Fibroblast of mammary gland (primary cell): ENCODE measurements around the gene KY.
A peak's percentile ranks its signal among the peaks of the same experiment; 100 is the strongest.

Experiments
- DNase-seq: peaks from one replicate; pipeline ENCODE4 v3.0.0-alpha.2; 2010; ENCODE audit warnings: low read depth
- H3K4me3 ChIP-seq: 2 replicates; pipeline ENCODE4 v1.5.1; 2011; ENCODE audit warnings: low read depth, mild to moderate bottlenecking, low read length, moderate library complexity; ENCODE audit not compliant: control insufficient read depth
- CTCF ChIP-seq: conservative IDR thresholded peaks from 2 replicates; pipeline ENCODE4 v1.5.1; 2011; ENCODE audit warnings: low read depth, low read length, inconsistent platforms; ENCODE audit not compliant: control insufficient read depth, insufficient read depth

The KY gene

GRCh38 chr3:134672571-134672970 is 21.7 kb upstream of the KY start:
- TF ChIP-seq CTCF: no peak
- no peak overlapping the region for H3K4me3 ChIP-seq
- DNase-seq: no peak

- no peak for TF ChIP-seq CTCF
- no peak for DNase-seq
- H3K4me3 ChIP-seq: no peak overlapping the region
Measured at GRCh38 chr3:134667956-134668355, 17.1 kb upstream of the KY start.

GRCh38 chr3:134667406-134667805 is 16.6 kb upstream of the KY start:
- H3K4me3 ChIP-seq: no peak overlapping the region
- DNase-seq: no peak
- TF ChIP-seq CTCF: no peak

GRCh38 chr3:134666885-134667284 is 16.1 kb upstream of the KY start:
- DNase-seq: no peak
- H3K4me3 ChIP-seq: no peak overlapping the region
- TF ChIP-seq CTCF: no peak

GRCh38 chr3:134666466-134666865 is 15.6 kb upstream of the KY start:
- no peak overlapping the region for H3K4me3 ChIP-seq
- peak; percentile 78 for DNase-seq
- no peak for TF ChIP-seq CTCF

- H3K4me3 ChIP-seq: no peak overlapping the region
- no peak for DNase-seq
- no peak for TF ChIP-seq CTCF
Measured at GRCh38 chr3:134666052-134666451, 15.2 kb upstream of the KY start.

- no peak for TF ChIP-seq CTCF
- H3K4me3 ChIP-seq: no peak overlapping the region
- DNase-seq: no peak
Measured at GRCh38 chr3:134665243-134665642, 14.4 kb upstream of the KY start.
